A549 treated with CpdA at 1 μM for 4 hours (cell line): ENCODE results near the gene GPR25. TPM values are rescaled to one million over a fixed set of nuclear protein-coding genes. Genes with fewer than 3 reads are reported as not detected.

ENCODE experiments used
- total RNA-seq: library from RNA; stranded (reverse); fragments of 200-300 nt; extraction: Qiagen RNA extraction; gene quantifications from 5 replicates; pipeline ENCODE4 v1.2.3, GENCODE V29; 2022; ENCODE audit warnings: low read depth

The GPR25 gene
- not detected in 5 replicates for total RNA-seq

DNA sequence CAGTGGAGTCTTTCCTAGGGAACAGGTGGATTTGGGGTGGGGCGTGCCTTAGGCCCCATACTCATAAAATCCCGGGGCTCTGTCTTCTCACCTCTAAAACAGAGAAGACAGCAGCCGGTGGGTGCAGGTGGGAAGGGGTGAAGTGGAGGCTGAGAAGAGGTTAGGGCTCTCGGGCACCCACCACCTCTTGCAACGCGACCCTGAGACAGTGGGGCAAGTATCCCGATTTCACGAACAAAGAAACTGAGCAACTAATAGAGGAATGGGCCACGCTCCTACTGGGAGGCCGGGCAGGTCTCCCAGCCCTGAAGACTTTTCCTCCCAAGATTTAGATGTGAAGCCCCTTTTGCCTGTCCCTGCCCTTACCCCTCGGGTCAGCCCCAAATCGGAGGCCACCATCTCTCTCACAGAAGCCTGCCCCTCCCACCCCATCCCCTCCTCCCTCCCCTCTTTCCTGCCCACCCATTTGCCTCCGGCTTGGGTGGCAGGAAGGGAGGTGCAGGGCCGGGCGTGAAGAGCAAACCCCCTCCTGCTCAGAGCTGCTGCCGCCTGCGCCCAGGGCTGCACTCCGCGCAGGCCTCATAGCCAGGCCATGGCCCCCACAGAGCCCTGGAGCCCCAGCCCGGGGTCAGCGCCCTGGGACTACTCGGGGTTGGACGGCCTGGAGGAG, at the start of gene GPR25:
Gene GPR25, plus strand, starts transcription at position 536 of the 670 bp plus-strand sequence. Its CDS starts 57 bp downstream, at position 593.

GRCh38 chr1:200894712-200895442, 22.1 kb downstream of the GPR25 start, which contains the start of gene INAVA:
INAVA (plus strand) TSS chr1:200894900; CDS start chr1:200898401, 3,501 bp downstream.

Other genes starting within 250 kb of the GPR25 start
- gene DDX59, start 203.1 kb upstream of the GPR25 start, total RNA-seq = 13.7 to 16.2 TPM (median 14.8 TPM) in 5 replicates
- 17.6 to 27.1 TPM (median 20.8 TPM) in 5 replicates for gene CAMSAP2, start 134.1 kb upstream of the GPR25 start, total RNA-seq
- 33.8 to 43.7 TPM (median 37.4 TPM) in 5 replicates for gene INAVA, start 21.9 kb downstream of the GPR25 start, total RNA-seq
- gene KIF21B, start 150.7 kb downstream of the GPR25 start, total RNA-seq = 1.8 to 3.8 TPM (median 2.8 TPM) in 5 replicates
- gene CACNA1S, start 239.4 kb downstream of the GPR25 start, total RNA-seq = 0.02 TPM in 1 of 5 replicates, not detected in the others